GM12801 (cell line): ENCODE measurements around the gene PAM.

ENCODE experiments used
- TF ChIP-seq, protein P1 (sequence below): IDR thresholded peaks from one replicate; pipeline ENCODE4 v1.5.1; 2011; ENCODE audit warnings: control low read depth; ENCODE audit not compliant: insufficient read length; ENCODE audit errors: extremely low read depth

Gene PAM

GRCh38 chr5:102754767-102755431, at the start of gene PAM:
PAM (plus strand) TSS chr5:102755305; CDS start chr5:102866196, 110,891 bp downstream.
- TF ChIP-seq, protein P1, sequence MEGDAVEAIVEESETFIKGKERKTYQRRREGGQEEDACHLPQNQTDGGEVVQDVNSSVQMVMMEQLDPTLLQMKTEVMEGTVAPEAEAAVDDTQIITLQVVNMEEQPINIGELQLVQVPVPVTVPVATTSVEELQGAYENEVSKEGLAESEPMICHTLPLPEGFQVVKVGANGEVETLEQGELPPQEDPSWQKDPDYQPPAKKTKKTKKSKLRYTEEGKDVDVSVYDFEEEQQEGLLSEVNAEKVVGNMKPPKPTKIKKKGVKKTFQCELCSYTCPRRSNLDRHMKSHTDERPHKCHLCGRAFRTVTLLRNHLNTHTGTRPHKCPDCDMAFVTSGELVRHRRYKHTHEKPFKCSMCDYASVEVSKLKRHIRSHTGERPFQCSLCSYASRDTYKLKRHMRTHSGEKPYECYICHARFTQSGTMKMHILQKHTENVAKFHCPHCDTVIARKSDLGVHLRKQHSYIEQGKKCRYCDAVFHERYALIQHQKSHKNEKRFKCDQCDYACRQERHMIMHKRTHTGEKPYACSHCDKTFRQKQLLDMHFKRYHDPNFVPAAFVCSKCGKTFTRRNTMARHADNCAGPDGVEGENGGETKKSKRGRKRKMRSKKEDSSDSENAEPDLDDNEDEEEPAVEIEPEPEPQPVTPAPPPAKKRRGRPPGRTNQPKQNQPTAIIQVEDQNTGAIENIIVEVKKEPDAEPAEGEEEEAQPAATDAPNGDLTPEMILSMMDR = no peak

DNA sequence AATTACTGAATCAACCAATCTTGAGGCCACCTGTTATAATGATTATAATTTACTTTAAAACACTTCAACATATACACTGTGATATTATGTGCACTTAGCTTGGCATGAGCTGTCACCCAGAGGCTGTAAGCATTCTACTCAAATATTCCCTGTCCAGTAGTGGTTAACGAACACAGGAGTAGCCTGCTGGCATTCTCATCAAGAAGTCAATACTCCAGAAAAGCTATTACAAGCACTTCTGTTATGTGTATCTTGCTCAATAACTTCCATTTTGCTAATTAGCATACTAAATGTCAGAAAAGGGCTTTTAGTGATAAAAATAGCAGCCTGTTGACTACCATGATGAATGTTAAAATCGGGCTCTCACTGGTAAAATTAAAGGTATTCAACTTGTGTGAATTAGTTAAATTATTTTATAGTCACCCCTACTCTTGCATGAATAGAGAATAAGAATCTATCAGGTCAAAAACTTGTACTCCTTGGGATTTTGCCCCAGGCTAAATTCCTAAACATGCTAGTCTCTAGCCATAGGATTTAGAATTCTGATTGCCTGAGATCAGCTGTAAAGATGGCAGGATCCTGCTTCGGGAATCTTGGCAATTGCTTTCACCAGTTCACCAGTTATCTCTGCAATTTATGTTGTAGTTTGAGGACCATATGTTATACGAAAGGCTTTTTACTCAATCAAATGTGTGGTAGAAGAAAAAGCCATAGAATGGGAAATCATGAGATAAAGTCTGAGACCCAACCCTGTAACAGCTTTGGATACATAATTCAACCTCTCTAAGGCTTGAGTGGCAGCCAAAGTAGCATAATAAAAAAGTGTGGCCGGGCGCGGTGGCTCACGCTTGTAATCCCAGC, 43.4 kb upstream of the PAM start:
- TF ChIP-seq, protein P1 = no peak

- TF ChIP-seq, protein P1 = no peak
Observed at GRCh38 chr5:102713278-102713677, 41.8 kb upstream of the PAM start.

DNA sequence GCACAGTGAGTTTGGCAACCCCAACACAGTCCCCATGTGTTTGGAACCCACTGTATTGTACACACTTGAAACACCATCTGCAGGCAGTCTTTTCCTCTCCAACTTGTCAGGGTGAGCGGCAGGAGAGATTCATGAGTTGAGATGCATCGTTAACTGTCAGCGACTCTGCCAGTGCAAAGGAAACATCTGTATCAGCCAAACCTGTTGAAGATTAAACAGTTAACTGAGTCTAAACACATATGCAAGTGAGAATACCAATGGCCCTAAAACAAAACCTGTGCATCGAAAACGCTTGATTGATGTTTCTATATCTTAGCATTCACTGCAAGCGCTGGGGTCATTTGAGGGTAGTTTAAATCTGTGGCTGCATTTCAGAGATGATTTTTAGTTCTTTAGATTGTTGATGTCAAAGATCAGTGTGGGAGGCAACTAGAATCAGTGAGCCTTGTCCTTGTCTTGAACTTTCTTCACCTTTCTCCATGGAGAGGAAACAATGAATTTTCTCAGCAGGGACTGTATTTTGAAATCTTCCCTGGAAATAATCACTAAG, 41.3 kb upstream of the PAM start:
- TF ChIP-seq, protein P1 = no peak

DNA sequence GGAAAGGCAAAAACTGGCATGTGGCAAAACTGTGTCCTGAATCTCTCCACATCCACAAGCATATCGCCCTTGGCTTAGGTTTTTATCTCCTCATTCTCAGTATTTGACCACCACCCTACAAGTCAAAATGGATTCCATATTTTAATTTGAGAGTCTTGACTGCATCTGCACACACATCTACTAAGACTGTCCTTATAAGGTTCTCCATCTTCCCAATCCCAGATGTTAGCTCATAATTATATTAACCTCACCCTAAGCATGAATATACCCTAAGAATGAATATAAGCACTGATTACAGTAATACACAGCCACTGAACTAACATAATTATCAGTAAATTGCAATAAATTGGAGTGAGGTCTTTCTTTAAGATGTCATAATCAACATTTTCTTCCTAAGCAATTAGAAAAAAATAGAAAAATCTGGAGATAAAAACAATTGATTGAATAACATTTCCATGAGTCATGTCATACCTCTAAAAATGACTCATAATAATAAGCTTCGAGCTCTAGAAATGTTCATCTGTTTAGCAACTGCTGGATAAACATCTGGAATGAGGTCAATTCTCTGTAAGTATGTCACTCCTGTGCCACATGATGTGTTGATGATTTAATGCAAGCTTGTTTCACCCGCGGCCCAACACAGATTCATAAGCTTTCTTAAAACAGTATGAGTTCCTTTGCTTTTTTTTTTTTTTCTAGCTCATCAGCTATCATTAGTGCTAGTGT, 39.9 kb upstream of the PAM start:
- TF ChIP-seq, protein P1 = no peak

GRCh38 chr5:102716017-102716416, 39.1 kb upstream of the PAM start:
- TF ChIP-seq, protein P1 = no peak

DNA sequence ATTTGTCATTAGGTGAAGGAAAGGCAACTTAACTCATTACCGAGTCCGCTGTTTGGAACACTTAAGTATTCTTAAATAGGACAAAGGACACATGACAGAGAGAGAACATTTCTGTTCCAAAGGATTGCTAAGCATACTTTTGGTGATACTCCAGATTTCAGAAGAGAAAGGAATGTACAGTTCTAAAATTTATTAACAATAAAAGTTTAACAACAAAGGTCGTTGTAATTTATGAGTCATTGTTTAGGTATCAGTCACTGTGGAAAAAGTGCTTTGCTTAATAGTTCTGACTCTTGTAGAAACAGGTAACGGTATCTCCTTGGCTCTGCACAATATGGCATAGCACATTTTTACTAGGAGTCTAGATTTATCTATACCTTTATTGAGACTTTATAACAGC, 36.3 kb upstream of the PAM start:
- TF ChIP-seq, protein P1 = no peak
